NCI-H1092 treated with DMSO at 0.1 percent for 48 hours (cell line): Measurements from ENCODE around the gene NTF3.

Source experiments
- DNase-seq: peaks from one replicate; lab custom pipeline; 2025; lab: John Stamatoyannopoulos, UW

NTF3 gene

DNA sequence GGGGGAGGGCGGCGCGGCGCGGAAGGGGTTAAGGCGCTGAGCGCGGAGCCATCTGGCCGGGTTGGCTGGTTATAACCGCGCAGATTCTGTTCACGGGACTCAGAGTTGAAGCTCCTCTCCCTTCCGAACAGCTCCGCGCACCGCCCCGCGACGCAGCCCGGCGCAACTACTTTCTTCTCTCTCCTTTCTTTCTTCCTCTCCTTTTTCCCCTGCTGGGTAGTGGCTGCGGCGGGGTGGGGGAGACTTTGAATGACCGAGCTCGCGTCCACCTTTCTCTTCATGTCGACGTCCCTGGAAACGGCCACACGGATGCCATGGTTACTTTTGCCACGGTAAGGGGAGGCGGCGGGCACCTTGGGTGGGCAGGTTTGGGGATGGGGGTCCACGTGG lies at the start of gene NTF3:
TSS of gene NTF3 (plus strand) at position 98 of the 390 bp plus-strand sequence. CDS start at position 315, 217 bp downstream.
- no peak for DNase-seq

DNA sequence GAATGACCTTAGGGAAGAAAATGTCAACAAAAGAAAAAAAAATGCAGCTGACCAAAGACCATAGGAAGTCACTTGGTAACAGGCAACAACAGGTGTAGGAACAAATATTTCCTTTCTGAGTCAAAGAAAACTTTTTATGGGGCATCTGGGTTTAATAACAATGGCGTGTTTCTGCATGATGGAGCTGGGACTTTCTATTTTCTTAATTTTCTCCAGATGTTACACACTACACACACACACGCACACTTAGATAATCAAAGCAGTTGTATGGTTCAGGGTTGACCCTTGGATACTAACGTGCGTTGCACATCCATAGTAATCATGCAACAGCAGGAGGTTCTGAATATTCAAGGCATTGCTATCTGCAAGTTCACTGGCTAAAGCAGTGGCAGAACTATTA lies 47.9 kb upstream of the NTF3 start:
- DNase-seq, result no peak

DNA sequence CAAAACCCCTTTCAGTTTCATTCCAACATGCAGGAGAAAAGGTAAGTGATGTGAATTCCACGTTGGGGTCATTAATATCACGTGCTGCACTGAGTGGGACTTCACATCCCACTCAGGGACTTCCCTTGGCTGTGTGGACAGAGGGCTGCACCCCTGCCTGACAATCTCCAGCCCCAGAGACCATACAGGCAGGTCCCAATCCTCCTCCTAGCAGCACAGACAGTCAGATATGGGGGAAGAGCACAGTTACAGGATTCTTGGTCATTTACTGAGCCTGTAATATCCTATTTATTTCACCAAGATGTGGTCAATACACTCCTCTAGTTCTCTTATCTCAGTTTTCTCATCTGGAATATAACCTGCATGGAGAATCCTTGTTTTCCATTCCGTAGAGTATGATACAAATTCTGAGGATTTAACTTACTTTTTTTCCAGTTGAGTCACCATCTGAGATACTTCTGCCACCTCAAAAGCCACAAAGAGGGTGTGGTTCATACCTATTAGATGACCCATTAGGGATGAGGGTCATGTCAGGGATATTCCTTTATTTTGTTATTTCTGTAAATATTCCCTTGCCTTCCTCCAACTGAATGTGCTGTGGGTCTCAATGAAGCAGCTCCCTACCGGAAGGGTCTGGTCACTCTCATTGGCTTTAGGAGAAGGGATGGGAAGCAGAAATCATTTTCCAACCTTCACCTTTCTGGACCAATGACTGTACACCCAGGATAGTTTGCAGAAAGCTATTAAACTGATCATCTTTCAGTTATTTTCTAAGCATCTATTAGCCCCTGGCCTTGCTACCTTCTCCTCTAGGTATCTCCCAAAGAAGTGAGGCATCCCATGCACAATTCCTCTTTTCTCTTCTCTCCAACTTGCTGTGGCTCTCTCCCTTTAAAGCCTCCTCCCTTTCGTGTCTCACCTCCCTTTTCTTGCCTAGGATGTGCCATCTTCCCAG lies 43.0 kb upstream of the NTF3 start:
- no peak for DNase-seq

DNA sequence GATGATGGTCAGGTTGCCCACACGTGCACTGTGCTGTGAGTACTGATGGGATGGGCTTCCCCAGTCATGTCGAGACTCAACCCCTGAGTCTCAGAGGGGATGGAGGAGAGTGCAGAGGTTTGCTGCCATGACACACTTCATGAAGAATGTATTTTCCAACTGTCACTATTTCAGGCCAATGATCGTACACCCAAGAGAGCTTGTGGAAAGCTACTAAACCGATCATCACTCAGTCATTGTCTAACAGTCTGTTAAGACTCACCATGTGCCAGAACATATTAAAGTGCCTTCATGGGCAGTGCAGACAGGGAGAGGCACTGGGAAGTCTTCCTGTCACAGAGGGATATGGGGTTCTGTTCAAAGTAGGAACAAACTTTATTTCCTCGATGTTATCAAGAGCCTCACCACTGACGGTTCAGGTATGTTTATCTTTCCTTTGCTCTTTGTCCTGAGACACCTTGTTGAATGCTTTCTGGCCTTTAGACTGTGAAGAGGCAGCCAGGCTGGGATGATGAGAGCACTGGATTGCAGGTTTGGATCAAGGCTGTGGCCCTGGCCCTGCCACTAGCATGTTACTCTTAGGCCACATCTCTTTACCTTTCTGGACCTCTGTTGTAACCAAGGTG lies 41.6 kb upstream of the NTF3 start:
- no peak for DNase-seq

DNA sequence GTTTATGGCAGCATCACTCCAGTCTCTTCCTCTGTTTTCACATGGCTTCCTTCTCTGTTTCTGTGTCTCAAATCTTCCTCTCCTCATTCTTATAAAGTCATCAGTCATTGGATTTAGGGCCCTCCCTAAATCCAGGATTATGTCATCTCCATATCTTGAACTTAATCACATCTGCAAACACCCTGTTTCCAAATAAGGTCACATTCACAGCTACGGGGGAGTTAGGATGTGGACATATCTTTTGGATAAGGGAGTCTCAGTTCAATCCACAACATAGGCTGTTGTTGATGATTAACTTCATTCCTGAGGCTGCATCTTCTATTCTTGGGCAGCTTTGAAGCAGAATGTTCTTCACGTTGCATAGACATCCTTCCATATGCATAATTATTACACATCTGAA lies 40.3 kb upstream of the NTF3 start:
- no peak for DNase-seq

- no peak for DNase-seq
Observed at GRCh38 chr12:5392961-5393360, 38.9 kb upstream of the NTF3 start.

GRCh38 chr12:5395443-5396271 lies 36.3 kb upstream of the NTF3 start:
- DNase-seq, result peak; percentile 81

DNA sequence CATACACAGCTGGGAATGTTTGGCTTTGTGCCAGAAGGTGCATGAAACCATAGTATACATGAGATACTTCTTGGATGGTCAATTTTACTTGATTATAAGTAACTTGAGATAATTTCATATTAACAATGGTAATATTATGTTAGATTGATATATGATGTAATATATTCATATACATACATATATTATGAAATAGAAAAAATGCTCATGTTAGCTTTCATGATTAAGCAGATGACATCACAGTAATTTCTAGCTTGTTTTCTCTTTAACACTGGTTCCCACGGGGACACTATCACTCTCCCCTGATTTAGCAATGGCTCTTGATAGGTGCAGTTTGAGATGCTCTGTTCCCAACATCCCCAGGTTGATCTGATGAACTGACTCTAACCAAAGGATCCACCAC lies 35.4 kb upstream of the NTF3 start:
- no peak for DNase-seq

- DNase-seq, result no peak
Observed at GRCh38 chr12:5399266-5399665, 32.6 kb upstream of the NTF3 start.

GRCh38 chr12:5402009-5402935 lies 29.6 kb upstream of the NTF3 start:
- no peak for DNase-seq

GRCh38 chr12:5403411-5403810 lies 28.5 kb upstream of the NTF3 start:
- DNase-seq, result no peak

DNA sequence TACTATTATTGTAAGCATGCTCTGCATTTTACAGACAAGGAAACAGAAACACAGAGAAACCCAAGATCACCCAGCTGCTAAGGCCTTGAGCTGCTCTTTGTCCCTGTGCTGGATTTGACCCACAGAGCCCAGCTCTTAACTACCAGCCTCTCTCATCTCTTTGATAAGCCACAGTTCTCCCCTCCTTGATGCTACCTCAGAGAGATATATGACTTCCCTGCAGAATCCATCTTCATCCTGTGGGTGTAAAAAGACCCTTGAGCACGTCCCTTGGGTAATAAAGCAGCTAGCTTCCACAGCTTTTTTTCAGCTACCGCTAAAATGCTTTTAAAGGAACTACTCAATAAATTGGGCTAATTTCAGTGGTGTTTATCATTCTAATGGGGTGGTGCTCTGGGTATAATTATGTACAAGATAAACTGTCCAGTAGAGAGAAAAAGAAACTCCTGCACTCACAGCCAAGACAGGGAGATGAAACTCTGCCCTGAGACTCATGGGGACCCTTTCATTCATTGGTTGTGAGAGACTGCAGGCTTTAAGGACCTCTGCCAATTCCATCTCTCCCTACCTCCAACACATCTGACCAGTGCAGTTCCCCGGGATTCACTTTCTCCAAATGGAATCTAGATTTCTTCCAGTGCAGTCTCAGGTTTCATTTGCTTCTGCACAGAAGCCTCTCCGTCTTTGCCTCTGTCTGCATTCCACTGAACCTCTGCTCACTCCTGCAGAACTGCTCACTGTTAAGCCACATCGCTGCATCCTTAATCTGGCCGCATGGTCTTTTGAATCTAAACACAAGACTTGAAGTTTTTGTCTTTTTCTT lies 24.7 kb upstream of the NTF3 start:
- DNase-seq, result no peak

GRCh38 chr12:5409619-5410018 lies 22.3 kb upstream of the NTF3 start:
- no peak for DNase-seq

- no peak for DNase-seq
Observed at GRCh38 chr12:5416571-5416970, 15.3 kb upstream of the NTF3 start.

- DNase-seq, result no peak
Observed at GRCh38 chr12:5417500-5417899, 14.4 kb upstream of the NTF3 start.

GRCh38 chr12:5428332-5429221 lies 3.3 kb upstream of the NTF3 start:
- peak; percentile 42 for DNase-seq

- no peak for DNase-seq
Observed at GRCh38 chr12:5429741-5430557, 2.0 kb upstream of the NTF3 start.
